ENCODE data around the gene FAM228A.

Gene FAM228A

DNA sequence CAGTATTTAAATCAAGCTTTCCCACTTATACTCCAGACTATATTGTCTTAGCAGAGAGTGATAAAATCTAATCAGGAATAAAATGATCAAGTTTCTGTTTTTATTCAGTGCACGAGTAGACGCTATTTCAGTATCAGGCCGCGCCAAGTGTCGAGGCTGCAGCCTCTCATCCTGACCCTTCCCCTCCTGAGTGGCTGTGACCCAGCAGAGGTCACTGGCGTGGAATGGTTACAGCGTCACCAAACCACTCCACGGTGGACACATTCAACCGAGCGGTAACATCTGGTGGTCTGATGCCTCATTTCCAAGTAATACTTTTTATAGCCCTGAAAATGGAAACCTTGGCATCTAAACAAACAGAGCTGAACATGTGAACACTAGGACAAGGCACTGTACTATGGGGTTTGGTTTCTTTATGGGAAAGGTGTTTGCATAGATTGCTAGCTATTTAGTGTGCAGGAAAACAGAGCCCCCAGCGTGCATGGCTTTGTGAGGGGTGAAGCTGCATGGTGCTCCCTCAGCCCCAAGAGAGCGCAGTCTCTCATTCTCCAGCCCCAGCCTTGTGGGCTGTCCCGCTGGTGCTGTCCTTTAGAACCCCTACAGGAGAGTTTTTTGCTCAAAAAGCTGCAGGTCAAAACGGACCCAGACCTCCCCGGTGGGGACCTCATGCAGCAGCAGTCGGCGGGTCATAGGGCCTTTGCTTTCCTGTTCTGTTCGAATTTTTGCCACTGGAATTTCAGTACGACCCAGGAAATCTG is 28.4 kb downstream of the FAM228A start:
- Mint-ChIP-seq H3K4me1 (ENCODE audit: low read depth) (no peaks in the 10 kb centered on the region), H3K9me3 (peaks cover 8% of the 10 kb centered on the region), H3K27me3 (no peaks in the 10 kb centered on the region), H3K36me3 (ENCODE audit: low read depth) (peaks cover 84% of the 10 kb centered on the region), H3K4me3 (no peak overlapping the region), H3K27ac (no peak overlapping the region)
- intact Hi-C loops (cut with micrococcal nuclease): no loop called here

- H3K4me1 Mint-ChIP-seq (ENCODE audit: low read depth): no peaks in the 10 kb centered on the region
- no peaks in the 10 kb centered on the region for H3K27me3 Mint-ChIP-seq
- no peak overlapping the region for H3K4me3 Mint-ChIP-seq
- peaks cover 4% of the 10 kb centered on the region for H3K9me3 Mint-ChIP-seq
- no peak overlapping the region for H3K27ac Mint-ChIP-seq
- intact Hi-C loops (cut with micrococcal nuclease): no loop called here
- H3K36me3 Mint-ChIP-seq (ENCODE audit: low read depth): peaks cover 90% of the 10 kb centered on the region
Measured at GRCh38 chr2:24203787-24204150, 28.9 kb downstream of the FAM228A start.

DNA sequence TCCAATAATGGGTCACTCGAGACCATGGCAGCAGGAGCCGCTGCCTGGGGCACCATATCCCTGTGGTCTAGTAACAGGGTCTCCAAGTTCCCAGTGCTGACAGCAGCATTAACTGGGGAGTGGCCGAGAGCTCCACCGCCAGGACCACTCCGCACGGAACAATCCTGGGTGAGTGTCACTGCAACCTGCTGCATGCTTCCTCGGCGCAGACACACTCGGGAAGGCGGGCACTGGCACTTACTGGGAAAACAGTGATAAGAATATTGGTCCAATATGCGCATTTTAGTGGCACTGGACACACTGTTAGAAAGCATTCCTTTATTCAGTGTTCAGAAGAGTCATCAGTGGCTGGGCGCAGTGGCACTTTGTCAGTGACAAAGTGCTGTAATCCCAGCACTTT is 29.7 kb downstream of the FAM228A start:
- no peaks in the 10 kb centered on the region for H3K4me1 Mint-ChIP-seq (ENCODE audit: low read depth)
- no peak overlapping the region for H3K27ac Mint-ChIP-seq
- no peak overlapping the region for H3K4me3 Mint-ChIP-seq
- intact Hi-C loops (cut with micrococcal nuclease): no loop called here
- H3K36me3 Mint-ChIP-seq (ENCODE audit: low read depth): peaks cover 97% of the 10 kb centered on the region
- H3K9me3 Mint-ChIP-seq: no peaks in the 10 kb centered on the region
- H3K27me3 Mint-ChIP-seq: no peaks in the 10 kb centered on the region

GRCh38 chr2:24205131-24205530 is 30.3 kb downstream of the FAM228A start:
- no peaks in the 10 kb centered on the region for H3K27me3 Mint-ChIP-seq
- no peak overlapping the region for H3K27ac Mint-ChIP-seq
- no peaks in the 10 kb centered on the region for H3K9me3 Mint-ChIP-seq
- no peak overlapping the region for H3K4me3 Mint-ChIP-seq
- H3K4me1 Mint-ChIP-seq (ENCODE audit: low read depth): no peaks in the 10 kb centered on the region
- intact Hi-C loops (cut with micrococcal nuclease): no loop called here
- H3K36me3 Mint-ChIP-seq (ENCODE audit: low read depth): peaks cover 99% of the 10 kb centered on the region

DNA sequence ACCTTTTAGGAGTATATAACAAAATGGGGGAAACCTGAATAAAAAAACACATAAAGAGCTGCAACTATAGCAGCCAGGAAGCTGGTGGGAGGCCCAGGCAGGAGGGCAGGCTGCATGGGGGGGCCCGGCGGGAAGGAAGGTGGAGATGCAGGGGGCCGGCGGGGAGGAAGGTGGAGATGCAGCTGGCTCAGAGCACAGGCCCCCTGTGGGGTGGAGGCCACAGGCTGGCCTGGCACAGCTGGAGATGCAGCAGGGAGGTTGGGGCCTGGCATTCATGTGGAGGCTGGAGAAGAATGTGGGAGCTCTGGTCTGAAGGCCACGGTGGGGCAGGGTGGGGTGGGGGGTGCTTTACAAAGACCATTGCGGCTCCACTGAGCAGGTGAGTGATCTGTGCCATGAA is 31.4 kb downstream of the FAM228A start:
- Mint-ChIP-seq H3K4me3 (no peak overlapping the region), H3K36me3 (ENCODE audit: low read depth) (peaks cover 99% of the 10 kb centered on the region), H3K4me1 (ENCODE audit: low read depth) (no peaks in the 10 kb centered on the region), H3K27ac (no peak overlapping the region), H3K9me3 (no peaks in the 10 kb centered on the region), H3K27me3 (no peaks in the 10 kb centered on the region)
- intact Hi-C loops (cut with micrococcal nuclease): no loop called here

GRCh38 chr2:24206714-24207113 is 31.9 kb downstream of the FAM228A start:
- Mint-ChIP-seq H3K9me3 (no peaks in the 10 kb centered on the region), H3K27ac (no peak overlapping the region), H3K4me1 (ENCODE audit: low read depth) (no peaks in the 10 kb centered on the region), H3K4me3 (no peak overlapping the region), H3K36me3 (ENCODE audit: low read depth) (peaks cover 99% of the 10 kb centered on the region), H3K27me3 (no peaks in the 10 kb centered on the region)
- intact Hi-C loops (cut with micrococcal nuclease): no loop called here

DNA sequence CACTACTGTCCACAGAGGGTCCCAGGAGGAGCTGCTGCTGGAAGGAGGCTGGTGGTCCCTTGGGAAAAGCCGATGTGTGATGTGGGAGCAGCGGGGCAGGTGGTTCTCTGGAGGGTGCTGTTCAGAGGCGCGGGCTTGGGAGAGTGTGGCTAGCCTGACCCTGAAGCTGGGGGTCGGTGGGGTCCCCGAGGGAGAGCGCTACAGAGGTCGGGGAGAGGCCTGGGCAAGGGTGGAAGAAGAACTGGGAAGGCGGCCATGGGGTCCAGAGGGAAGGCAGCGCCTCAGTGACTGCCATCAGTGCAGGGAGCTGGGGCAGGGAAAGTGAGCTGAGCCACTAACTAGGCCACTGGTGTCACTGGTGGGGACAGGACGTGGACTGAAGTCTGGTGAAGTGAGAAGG is 32.5 kb downstream of the FAM228A start:
- H3K9me3 Mint-ChIP-seq: no peaks in the 10 kb centered on the region
- H3K4me3 Mint-ChIP-seq: no peak overlapping the region
- H3K27me3 Mint-ChIP-seq: no peaks in the 10 kb centered on the region
- H3K4me1 Mint-ChIP-seq (ENCODE audit: low read depth): no peaks in the 10 kb centered on the region
- H3K36me3 Mint-ChIP-seq (ENCODE audit: low read depth): peaks cover 99% of the 10 kb centered on the region
- no peak overlapping the region for H3K27ac Mint-ChIP-seq
- intact Hi-C loops (cut with micrococcal nuclease): no loop called here

- Mint-ChIP-seq H3K27me3 (no peaks in the 10 kb centered on the region), H3K4me3 (no peak overlapping the region), H3K4me1 (ENCODE audit: low read depth) (no peaks in the 10 kb centered on the region), H3K36me3 (ENCODE audit: low read depth) (peaks cover 100% of the 10 kb centered on the region), H3K9me3 (no peaks in the 10 kb centered on the region), H3K27ac (no peak overlapping the region)
- intact Hi-C loops (cut with micrococcal nuclease): no loop called here
Measured at GRCh38 chr2:24208490-24208889, 33.6 kb downstream of the FAM228A start.

- peaks cover 97% of the 10 kb centered on the region for H3K36me3 Mint-ChIP-seq (ENCODE audit: low read depth)
- H3K4me3 Mint-ChIP-seq: no peak overlapping the region
Measured at GRCh38 chr2:24209389-24210105, 34.7 kb downstream of the FAM228A start.

GRCh38 chr2:24210106-24210455 is 35.2 kb downstream of the FAM228A start:
- H3K27ac Mint-ChIP-seq: no peak overlapping the region
- H3K9me3 Mint-ChIP-seq: no peaks in the 10 kb centered on the region
- H3K27me3 Mint-ChIP-seq: no peaks in the 10 kb centered on the region
- peaks cover 97% of the 10 kb centered on the region for H3K36me3 Mint-ChIP-seq (ENCODE audit: low read depth)
- intact Hi-C loops (cut with micrococcal nuclease): no loop called here
- H3K4me1 Mint-ChIP-seq (ENCODE audit: low read depth): no peaks in the 10 kb centered on the region
- no peak overlapping the region for H3K4me3 Mint-ChIP-seq

More at GRCh38 chr2:24209389-24210105, 34.7 kb downstream of the FAM228A start:
- H3K4me1 Mint-ChIP-seq (ENCODE audit: low read depth): no peaks in the 10 kb centered on the region
- intact Hi-C loops (cut with micrococcal nuclease): no loop called here
- no peaks in the 10 kb centered on the region for H3K27me3 Mint-ChIP-seq
- H3K9me3 Mint-ChIP-seq: no peaks in the 10 kb centered on the region
- no peak overlapping the region for H3K27ac Mint-ChIP-seq

DNA sequence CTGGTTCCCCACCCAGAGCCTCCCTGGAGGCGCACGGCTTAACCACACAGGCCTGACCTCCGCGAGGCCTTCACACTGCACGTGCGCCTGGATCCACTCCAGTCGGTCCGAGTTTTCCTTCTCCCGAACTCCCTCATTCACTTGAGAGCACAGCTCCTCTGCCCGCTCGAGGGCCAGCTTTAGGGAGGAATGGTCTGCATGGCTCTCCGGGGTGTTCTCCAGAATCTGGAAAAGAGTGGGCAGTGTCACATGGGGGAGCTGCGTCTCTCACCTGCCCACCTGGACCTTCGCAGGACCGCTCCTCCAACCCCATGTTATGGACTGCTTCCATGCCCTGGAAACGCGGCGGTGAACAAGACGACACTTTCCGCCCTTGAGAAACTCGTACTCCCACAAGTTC is 35.9 kb downstream of the FAM228A start:
- H3K36me3 Mint-ChIP-seq (ENCODE audit: low read depth): peaks cover 97% of the 10 kb centered on the region
- no peaks in the 10 kb centered on the region for H3K9me3 Mint-ChIP-seq
- no peaks in the 10 kb centered on the region for H3K4me1 Mint-ChIP-seq (ENCODE audit: low read depth)
- H3K27ac Mint-ChIP-seq: no peak overlapping the region
- intact Hi-C loops (cut with micrococcal nuclease): no loop called here
- no peaks in the 10 kb centered on the region for H3K27me3 Mint-ChIP-seq
- H3K4me3 Mint-ChIP-seq: no peak overlapping the region

DNA sequence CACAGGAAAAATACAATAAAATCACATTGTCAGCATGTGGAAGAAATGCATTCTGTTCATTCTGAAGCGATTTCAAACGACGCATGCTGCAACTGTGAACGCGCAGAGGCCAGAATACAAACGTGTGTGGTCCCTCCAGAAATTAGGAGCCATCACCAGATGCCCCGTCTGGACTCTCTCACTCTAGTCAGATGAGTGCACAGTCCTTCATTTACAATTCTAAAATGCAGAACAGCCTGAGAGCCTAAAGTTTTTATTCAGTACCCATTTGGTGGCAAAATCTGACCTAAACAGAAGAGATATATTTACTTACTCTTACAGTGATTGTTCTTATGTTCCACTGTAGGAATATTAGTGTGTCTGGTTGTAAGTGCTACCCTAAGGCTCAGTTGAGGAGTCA is 36.6 kb downstream of the FAM228A start:
- Mint-ChIP-seq H3K27me3 (no peaks in the 10 kb centered on the region), H3K9me3 (no peaks in the 10 kb centered on the region), H3K27ac (no peak overlapping the region), H3K4me1 (ENCODE audit: low read depth) (no peaks in the 10 kb centered on the region), H3K4me3 (no peak overlapping the region), H3K36me3 (ENCODE audit: low read depth) (peaks cover 97% of the 10 kb centered on the region)
- intact Hi-C loops (cut with micrococcal nuclease): no loop called here

GRCh38 chr2:24214880-24215279 is 40.0 kb downstream of the FAM228A start:
- H3K27ac Mint-ChIP-seq: no peak overlapping the region
- no peak overlapping the region for H3K4me3 Mint-ChIP-seq
- no peaks in the 10 kb centered on the region for H3K4me1 Mint-ChIP-seq (ENCODE audit: low read depth)
- H3K36me3 Mint-ChIP-seq (ENCODE audit: low read depth): peaks cover 97% of the 10 kb centered on the region
- intact Hi-C loops (cut with micrococcal nuclease): no loop called here
- H3K9me3 Mint-ChIP-seq: no peaks in the 10 kb centered on the region
- H3K27me3 Mint-ChIP-seq: no peaks in the 10 kb centered on the region

GRCh38 chr2:24220554-24221291 is 45.9 kb downstream of the FAM228A start:
- Mint-ChIP-seq H3K27ac (no peak overlapping the region), H3K4me1 (ENCODE audit: low read depth) (no peaks in the 10 kb centered on the region), H3K4me3 (no peak overlapping the region), H3K36me3 (ENCODE audit: low read depth) (peaks cover 92% of the 10 kb centered on the region), H3K27me3 (no peaks in the 10 kb centered on the region), H3K9me3 (no peaks in the 10 kb centered on the region)
- intact Hi-C loops (cut with micrococcal nuclease): no loop called here
